ENCODE measurements around the gene PIK3CD.

- no peak for TF ChIP-seq CTCF (IDR thresholded peaks at IDR 0.05; ENCODE audit: low read length)
- TF ChIP-seq EZH2 (IDR thresholded peaks at IDR 0.05; ENCODE audit: borderline replicate concordance, low read length): no peak
Measured at GRCh38 chr1:9633493-9633892, 18.0 kb upstream of the PIK3CD start.

All from OCI-LY1 (cell line).